WI38 (cell line): ENCODE results near the gene PHF13.

Experiments used
- H3K4me3 ChIP-seq: 2 replicates; pipeline ENCODE4 v1.5.1; 2011; ENCODE audit warnings: low read depth, mild to moderate bottlenecking, control low read depth, low read length
- TF ChIP-seq, protein P1 (sequence below): IDR thresholded peaks from 2 replicates; pipeline ENCODE4 v1.5.1; 2012; ENCODE audit warnings: low read depth, mild to moderate bottlenecking, control low read depth, low read length

The PHF13 gene

DNA sequence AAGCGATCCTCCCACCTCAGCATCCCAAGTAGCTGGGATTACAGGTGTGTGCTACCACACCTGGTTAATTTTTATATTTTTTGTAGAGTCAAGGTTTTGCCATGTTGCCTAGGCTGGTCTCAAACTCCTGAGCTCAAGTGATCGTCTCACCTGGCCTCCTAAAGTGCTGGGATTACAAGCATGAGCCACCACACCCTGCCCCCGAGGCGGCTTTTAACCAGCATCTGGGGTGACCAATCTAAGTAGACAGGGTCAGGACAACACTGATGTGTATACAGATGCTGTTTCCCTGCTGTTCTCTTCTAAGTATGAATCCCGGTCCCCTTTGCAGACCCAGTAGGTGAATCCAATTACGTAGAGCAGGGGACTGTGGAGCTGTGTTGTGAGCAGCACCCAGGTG lies 35.0 kb downstream of the PHF13 start:
- no peak overlapping the region for H3K4me3 ChIP-seq
- TF ChIP-seq, protein P1, sequence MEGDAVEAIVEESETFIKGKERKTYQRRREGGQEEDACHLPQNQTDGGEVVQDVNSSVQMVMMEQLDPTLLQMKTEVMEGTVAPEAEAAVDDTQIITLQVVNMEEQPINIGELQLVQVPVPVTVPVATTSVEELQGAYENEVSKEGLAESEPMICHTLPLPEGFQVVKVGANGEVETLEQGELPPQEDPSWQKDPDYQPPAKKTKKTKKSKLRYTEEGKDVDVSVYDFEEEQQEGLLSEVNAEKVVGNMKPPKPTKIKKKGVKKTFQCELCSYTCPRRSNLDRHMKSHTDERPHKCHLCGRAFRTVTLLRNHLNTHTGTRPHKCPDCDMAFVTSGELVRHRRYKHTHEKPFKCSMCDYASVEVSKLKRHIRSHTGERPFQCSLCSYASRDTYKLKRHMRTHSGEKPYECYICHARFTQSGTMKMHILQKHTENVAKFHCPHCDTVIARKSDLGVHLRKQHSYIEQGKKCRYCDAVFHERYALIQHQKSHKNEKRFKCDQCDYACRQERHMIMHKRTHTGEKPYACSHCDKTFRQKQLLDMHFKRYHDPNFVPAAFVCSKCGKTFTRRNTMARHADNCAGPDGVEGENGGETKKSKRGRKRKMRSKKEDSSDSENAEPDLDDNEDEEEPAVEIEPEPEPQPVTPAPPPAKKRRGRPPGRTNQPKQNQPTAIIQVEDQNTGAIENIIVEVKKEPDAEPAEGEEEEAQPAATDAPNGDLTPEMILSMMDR, result no peak

DNA sequence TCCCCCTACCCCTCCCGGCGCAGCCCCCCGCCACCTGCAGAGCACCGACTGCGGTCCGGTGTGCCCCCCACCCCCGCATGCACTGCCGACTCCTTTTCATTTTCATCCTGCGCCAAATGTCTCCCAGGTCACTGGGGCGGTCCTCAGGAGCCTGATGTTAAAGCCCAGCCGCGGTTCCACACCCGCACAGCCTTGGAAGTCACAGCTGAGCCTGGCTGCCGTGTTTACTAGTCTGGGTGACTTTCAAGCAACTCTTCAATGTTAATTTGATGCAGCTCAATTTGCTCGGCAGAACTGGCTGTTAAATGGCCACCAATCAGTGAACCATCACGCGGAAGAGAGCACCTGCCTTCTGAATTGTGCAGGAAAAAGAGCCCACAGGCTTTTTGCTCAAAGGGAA lies 38.4 kb downstream of the PHF13 start:
- no peak overlapping the region for H3K4me3 ChIP-seq

DNA sequence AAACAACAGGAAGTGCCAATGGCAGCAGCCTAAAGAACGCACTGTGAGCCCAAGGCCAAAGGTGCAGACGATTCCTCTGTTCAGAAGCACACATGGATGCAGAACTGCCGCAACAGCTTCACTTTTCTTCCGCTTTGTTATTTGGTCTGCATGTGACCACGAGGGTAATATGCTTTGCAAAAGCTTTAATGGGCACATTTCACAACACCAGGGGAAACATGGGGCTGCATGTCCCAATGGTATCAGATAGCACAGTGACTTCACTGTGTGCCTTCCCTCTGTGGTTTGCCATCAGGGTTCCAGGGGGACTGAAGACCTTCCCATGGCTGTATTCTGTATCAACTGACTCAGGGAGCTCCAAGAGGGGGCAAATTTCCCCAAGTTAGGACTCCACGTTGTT lies 39.5 kb downstream of the PHF13 start:
- no peak overlapping the region for H3K4me3 ChIP-seq
- TF ChIP-seq, protein P1, result no peak

More for the DNA sequence above, 38.4 kb downstream of the PHF13 start:
- TF ChIP-seq, protein P1, result no peak

DNA sequence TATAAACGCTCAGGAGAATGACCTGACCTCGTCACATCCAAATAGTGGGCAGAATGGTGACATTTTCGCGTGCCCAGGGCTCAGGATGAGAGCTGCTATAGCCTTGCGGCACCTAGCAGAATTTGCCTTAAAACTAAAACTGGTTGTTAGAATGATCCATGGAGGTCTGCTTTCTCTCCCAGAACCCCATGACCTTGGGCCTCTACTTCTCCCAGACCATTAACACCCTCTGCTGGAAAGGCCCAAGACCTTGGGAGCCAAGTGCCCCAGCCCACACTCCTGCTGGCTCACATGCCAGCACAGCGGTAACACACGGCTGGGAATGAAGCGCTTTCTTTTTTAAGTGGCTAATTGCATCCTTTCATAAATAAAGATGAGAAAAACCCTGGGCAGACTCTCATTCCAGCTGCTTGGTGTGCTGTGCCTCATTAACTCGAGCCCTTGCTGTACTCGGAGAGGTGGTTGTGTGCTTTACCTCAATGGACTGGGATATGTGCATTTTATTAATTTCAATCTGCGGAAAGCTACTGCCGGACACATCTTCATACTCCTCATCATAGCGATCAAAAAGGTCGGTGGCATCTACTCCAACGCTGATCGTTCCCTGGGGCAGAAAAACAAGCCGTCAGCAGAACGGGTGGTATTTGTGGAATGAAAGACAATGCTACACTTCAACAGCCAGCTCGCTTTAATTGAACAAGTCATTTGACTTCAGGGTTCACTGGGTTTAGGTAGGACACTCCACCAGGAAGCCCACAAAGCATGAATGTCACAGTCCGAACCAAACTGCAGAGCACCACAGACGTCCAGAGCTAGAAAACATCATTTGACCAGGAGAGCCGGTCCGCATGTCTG lies 40.1 kb downstream of the PHF13 start:
- no peak overlapping the region for H3K4me3 ChIP-seq
- TF ChIP-seq, protein P1, result no peak

DNA sequence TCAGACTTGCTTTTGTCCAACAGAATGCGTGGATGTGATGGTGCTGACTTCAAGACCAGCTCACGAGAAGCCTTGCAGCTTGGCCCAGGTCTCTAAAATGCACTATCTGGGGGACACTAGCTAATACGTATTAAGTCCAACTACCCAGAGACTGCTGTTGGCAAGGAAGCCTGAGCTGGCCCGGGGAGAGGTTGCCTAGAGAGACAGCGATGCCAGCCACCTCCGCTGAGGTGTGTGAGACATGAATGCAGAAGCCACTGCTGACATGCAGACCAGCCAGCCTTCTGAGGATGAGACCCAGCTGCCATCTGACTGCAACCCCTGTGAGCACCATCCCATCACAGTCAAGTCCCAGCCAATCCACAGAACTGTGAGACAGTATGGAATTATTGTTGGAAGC lies 43.6 kb downstream of the PHF13 start:
- TF ChIP-seq, protein P1, result no peak
- H3K4me3 ChIP-seq, result no peak overlapping the region

- TF ChIP-seq, protein P1, result no peak
Measured at GRCh38 chr1:6658359-6659060, 45.0 kb downstream of the PHF13 start.

More at GRCh38 chr1:6658359-6659060, 45.0 kb downstream of the PHF13 start:
- H3K4me3 ChIP-seq, result no peak overlapping the region
